NB4 (cell line): ENCODE results near the gene GABRB1.

Experiments
- CTCF ChIP-seq: IDR thresholded peaks from one replicate; pipeline ENCODE4 v1.5.1; 2012; ENCODE audit warnings: low read depth, low read length
- MYC ChIP-seq: IDR thresholded peaks from 2 replicates; pipeline ENCODE4 v1.6.1; 2011; ENCODE audit warnings: low read depth, low read length
- POLR2A ChIP-seq: IDR thresholded peaks from 2 replicates; pipeline ENCODE4 v1.6.1; 2011; ENCODE audit warnings: mild to moderate bottlenecking; ENCODE audit not compliant: insufficient read length; ENCODE audit errors: extremely low read depth
- TF ChIP-seq, protein P1 (sequence below): IDR thresholded peaks from 2 replicates; pipeline ENCODE4 v1.6.1; 2011; ENCODE audit warnings: low read depth, low read length

GRCh38 chr4:47218631-47219030 lies 187.3 kb downstream of the GABRB1 start:
- TF ChIP-seq CTCF: no peak
- TF ChIP-seq POLR2A: no peak
- TF ChIP-seq, protein P1, sequence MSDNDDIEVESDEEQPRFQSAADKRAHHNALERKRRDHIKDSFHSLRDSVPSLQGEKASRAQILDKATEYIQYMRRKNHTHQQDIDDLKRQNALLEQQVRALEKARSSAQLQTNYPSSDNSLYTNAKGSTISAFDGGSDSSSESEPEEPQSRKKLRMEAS: no peak
- TF ChIP-seq MYC: no peak
